NCI-H2196 (cell line): ENCODE data around the gene GIT1.

Experiments
- DNase-seq: peaks from one replicate; lab custom pipeline; 2025; ENCODE audit not compliant: unreplicated experiment; lab: John Stamatoyannopoulos, UW

GIT1 gene

DNA sequence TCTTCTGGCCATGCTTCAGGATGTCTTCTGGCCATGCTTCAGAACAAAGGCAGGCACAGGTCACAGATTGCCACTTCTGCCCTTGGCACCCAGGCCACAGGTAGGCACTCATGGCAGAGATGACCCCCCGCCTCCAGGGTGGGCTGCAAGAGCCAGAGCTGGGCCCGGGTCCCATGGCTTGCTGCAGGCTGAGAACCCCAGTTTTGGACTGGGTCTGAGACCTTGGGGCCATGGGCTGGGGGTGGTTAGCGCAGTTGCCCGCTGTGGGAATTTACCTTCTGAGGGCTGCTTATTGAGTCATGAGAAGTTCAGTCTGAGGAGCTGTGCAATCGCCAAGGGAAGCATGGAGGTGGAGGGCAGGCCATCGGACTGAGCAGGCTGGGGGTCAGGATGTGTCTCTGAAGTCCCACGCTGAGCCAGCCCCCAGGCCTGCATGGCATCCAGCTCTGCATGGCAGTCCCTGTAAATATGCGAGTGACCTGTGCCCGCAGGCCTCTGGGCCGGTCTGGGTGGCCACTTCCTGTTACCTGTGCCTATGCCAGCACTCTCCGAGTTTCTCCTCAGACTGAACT, 5.2 kb upstream of the GIT1 start:
- no peak for DNase-seq

DNA sequence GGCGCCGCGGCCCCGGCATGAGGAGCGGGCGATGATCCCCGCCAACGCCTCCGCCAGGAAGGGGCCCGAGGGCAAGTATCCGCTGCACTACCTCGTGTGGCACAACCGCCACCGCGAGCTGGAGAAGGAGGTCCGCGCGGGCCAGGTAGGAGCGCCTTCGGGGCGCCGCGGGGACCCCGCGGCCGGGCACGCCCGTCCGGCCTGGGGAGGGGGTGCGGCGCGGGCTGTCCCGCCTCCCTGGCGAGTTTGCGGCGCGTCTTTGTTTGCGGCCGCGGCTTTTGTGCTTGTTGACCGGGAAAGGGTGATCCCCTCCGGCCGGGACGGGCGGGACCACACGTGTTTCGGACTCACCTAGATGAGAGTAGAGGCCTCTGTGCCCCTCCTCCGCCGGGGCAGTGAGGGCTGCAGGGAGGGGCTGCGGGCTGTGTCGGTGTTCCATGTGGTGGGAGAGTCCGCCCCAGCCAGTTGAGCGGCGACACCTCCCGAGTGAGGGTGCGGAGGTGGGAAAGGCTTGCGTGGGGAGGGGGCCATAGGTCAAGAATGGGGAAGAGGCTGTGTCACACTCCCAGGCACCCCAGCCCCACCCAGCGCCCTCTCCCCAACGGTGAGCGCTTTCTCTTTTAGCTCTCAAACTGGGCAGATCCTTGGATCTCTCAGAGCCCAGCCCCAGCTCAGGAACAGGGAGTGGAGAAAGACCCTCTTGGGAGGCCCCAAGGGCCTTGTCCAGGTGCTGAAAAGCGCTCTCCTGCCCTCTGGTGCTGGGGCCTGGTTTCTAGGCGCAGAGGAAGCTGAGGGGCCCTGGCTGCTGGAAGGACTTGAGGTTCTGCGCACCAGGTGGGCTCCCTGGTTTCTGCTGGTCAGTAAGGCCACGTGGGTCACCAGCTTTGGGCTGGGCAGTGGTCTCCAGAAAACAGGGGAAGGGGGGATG, 4.4 kb upstream of the GIT1 start:
- no peak for DNase-seq

DNA sequence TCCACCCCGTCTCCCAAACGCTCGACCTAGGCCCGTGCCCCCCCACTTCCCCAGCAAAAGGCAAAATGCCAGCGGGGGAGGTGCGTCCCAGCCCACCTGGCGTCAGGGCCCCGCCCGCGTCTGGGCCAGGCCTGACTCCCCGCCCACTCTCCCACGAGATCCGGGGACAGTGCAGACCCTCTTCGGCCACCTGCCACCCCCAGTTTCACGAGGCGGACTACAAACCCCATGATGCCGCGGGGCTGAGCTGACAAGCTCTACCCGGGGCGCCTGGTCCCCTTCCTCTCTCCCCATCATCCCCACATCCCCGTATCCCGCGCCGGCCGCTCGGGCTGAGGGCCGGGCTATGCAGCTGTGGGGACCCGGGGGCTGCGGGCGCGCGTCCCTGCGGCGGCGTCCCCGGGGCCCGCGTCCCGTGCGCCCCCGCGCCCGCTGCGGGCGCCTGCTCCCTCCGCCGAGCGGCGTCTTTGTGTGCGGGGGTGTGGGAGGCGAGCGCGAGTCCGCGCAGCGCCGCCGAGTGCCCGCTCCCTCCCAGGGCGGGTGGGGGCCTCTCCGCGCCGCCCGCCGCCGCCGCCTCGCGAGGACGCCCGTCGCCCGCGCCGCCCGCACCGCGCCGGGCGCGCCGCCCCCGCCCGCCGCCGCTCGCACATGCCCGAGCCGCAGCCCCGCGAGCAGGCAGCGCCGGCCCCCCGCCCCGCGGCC, 3.6 kb upstream of the GIT1 start, which contains the start of gene ANKRD13B:
Gene ANKRD13B (plus strand): TSS at position 283 of the 702 bp plus-strand sequence. CDS start 490 bp downstream, outside the sequence.
- DNase-seq = peak; percentile 57

DNA sequence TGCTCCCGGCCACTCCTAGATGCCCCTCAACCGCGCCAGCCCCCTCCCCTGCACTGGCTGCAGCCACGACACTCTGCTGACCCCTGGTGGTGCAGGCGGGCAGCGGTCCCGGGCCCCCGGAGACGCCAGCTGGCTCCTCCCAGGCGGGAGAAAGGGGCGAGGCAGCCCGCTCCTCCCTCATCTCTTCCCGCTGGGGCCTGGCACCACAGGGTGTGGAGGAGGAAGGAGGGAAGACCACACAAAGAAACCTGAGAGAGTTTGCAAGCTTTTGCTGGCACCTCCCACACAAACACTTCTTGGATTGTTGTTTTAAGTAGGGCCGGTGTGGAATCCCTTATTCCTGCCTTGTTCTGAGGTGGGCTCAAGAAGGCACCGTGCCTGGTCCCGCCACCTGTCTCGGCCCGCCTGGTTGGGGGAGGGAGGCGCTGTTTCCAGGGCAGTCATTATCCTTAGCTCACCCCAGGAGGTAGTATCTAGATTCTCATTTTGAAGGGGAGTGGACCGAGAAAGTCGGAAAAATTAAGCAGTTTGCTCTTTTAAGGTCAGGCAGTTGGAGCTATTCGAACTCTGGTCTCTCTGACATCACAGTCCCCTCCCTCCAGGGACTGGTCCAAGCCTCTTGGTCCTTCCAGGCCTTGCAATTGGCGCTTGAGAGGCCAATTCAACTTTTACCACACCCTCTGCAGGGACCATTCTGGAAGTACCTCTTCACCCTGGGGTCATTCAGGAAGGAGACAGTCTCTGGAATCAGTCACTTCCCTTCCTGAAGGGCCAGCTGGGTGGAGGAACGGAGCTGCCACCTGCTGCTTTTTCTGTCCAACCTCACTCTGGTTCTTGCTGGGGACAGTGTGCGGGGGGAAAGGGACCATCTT, 2.5 kb upstream of the GIT1 start:
- peak; percentile 77 for DNase-seq

DNA sequence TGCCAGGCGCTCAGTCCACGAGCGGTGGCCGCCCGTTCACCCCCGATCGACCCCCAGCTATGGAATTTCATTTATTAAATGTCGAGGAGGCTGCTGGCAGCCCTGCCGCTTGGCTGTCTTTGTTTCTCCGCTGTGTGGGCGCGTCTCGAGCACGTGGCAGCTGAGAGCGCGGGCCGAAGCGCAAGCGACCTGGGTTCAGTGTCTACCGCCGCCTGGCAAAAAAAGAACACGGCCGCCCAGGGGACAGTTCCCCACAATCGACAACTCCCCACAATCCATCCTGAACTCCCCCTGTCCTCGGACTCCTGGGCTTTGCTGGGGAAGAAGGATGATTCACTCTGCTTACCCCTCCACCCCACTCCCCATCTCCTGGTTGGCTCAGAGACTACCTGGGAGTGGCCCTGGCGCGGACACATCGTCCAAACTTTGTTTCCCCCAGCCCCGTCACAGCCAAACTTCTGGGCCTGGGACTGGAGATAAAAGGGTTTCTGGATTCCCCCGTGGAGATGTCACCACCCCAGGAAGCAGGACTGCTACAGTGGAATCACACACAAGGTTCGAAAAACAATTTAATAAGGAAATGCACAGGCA, 1.8 kb upstream of the GIT1 start:
- peak; percentile 57 for DNase-seq

DNA sequence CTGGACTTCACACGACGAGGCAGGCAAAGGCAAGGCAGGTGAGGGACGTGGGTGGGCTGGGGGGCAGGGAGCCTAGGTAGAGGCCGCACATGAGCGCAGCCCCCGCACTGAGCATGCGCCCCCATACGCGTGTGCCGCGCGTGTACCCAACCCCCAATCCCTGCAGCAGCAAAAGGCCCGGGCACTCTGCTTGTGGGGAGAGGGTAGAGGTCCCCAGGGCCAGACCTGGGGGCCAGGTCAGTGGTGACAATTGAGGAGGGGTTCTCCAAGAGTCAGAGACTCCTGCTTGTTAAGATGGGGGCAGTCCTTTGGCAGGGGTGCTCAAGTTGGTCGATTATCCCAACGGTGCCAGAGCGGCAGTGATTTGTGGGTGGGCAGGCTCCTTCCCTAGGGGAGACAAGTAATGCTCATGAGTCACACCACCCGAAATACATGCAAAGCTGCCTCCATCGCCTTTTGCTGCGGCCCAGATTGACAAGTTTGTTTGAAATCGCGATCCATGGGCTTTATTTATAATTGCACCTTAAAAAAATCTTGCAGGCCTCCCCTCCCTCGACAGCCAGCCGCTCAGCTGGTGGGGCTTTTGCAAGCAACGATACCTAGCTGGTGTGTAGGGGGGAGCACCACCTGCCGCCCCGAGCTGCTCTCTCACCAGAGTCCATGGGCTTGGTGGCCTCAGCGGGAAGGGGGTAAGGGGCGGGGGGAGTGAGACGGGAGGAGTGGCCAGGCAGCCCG, 1.1 kb upstream of the GIT1 start:
- DNase-seq = no peak

DNA sequence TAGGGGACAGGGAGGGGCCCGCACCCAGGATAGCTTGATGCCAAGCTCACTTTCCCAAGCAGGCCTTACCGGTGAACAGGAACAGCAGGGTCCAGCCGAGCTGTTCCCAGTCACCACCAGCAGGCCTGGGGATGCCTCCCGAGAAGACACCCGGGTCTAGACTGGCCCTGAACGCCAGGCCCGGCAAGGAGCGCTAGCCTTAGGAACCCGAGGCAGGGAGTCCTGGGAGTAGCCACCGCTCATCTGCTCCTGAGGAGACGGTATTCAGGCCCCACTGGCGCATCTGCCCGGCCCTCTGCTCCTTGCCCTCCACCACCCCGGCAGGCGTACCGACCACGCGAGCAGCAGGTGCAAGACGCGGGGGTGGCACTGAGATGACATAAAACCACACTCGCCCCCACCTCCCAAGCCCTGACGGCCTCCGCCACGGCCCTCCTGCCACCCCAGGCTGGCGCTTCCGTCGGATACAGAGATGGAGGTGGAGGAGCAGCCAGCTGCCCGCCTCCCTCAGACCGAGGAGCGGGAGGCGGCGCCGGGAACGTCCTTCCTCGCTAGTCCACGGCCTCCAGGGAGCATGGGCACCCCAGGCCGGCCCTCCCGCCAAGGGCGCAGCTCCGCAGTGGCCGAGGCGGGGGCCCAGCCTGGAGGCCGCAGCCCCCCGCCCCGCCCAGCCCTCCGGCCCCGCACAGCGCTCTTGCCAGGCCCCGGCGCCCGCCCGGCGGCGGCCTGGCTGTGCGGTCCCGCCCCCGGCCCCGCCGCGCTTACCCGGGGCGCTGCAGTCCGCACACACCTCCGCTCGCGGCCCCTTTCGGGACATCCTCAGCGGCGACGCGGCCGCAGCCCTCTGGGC, 661 bp downstream of the GIT1 start:
- DNase-seq = no peak

DNA sequence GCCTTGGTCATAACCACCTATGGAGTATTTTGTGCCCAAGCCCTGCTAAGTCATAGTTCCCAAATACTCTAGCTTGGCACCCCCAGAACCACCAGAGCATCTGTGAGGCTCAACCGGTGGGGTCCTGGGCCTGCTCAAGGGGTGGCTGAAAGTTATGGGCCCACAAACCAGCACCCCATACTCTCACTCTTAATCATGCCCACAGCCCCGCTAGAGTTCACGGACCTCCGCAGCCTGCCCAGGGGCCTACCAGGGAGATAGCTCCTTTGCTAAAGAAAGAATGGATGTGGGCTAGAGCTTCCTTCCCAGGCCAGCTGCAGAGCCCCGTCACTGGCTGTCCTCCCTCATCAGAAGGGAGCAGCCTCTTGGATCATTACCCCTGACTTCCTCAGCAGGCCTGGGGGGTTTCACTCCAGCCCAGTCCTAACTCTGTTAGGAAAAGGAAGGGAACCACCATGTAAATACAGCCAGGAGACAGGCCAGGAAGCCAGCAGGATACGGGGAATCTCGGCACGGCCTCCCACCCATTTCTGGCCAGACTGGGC, 1.4 kb downstream of the GIT1 start:
- DNase-seq = no peak

DNA sequence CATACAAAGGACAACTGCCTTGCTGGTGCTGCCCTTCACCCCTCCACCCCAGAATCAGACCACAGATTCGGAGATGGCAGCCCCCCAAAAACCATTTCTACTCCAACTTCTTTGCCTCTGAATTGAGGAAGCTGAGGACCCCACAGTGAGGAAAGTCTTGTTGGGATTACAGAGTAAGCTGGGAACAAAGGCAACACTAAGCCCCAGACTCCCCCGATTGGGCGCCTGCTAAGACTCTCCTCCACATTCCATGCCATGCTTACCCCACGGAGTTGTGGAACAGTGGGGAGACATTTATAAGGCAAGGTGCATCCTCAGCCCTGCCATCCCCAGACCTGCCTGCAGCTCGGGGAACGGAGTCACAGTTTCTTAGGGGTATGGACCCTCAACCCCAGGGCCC, 1.9 kb downstream of the GIT1 start:
- DNase-seq = no peak

DNA sequence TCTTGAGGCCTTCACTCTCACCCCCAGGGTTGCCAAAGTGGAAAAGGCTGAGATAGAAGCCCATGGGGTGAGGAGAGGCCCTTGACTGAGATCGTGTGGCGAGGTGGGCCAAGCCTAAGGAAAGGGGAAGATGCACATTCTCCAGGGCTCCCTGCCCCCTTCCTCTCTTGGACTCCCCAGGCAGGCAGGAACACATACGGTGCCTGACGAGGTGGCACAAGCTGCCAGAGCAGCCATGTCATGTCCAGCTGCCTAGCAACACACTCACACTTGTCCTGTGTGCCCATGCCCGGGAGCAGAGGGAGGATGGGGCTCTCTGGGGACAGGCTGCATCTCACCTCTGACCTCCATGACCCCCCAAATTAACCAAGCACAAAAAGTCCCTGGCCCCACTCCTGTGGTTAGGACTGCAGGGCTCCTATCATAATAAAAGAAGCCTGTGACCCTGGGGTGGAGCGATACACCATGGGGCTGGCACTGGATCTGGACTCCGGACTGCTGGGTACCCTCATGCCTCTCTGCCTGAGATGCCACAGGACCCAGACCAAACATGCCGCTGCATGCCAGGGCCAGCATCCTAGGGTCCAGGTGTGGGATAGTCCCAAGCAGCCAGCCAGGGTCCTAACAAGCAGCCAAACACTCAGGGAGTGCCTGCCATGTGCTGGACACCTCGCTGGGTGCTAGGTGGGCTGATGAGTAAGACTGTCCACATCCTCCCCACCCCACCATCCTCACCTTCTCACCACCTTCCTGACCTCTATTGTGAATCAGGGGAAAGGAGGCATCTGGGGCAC, 2.6 kb downstream of the GIT1 start:
- no peak for DNase-seq

DNA sequence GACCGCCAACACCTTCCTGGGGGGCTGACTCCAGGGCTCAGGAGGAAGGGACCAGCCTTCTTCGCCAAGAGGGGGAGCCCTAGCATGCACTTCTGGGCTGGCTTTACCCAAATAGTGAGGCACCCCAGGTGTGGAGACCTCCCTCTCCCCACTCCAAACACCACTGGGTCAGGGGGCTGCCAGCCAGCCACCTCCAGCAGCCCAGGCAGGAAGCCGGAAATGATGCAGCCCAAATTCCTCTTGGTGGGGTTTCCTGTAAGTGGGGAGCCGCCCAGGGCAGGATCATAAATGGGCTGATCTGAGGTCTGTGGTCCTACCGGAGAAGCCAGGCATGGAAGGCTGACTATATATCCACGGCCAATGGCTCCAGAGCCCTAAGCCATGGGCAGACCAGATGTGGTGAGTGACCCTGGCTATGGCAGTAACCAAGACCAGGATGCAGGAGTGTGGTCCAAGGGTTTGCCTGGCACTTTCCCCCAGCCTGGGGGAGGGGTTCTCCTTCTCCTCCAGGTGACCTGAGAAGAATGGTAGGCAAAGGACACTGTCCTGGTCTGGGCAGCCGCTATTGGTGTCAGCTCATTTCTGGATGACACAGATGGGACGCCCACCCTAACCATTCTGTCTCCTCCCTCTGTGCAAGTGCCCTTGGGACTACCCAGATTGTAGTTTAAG, 4.2 kb downstream of the GIT1 start:
- DNase-seq = no peak

DNA sequence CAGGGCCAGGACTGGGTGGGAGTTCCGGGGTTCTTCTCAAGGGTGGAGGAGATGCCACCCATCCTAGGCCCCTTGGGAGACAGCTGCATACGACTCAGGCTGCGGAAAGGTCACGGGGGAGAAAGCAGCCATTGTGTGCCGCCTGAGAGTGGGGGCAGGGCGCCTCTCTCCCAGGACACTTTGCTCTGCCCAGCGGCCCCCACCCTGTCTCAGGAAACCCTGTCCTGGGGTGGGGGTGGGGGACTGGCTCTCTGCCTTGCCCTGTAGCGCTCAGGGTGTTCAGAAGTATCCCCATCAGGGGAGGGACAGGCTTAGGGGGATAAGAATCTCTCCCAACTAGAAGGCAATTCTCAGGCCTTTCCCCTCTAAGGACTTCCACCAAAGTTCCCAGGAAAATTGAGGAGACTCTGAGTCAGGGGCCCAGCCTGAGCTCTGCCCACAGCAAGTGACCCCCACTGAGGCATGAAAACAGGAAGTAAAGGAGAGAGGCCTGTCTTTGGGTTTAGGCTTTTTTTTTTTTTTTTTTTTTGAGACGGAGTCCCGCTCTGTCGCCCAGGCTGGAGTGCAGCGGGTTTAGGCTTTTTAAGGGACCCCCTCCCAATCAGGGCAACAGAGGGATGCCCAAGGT, 4.9 kb downstream of the GIT1 start:
- DNase-seq = no peak

DNA sequence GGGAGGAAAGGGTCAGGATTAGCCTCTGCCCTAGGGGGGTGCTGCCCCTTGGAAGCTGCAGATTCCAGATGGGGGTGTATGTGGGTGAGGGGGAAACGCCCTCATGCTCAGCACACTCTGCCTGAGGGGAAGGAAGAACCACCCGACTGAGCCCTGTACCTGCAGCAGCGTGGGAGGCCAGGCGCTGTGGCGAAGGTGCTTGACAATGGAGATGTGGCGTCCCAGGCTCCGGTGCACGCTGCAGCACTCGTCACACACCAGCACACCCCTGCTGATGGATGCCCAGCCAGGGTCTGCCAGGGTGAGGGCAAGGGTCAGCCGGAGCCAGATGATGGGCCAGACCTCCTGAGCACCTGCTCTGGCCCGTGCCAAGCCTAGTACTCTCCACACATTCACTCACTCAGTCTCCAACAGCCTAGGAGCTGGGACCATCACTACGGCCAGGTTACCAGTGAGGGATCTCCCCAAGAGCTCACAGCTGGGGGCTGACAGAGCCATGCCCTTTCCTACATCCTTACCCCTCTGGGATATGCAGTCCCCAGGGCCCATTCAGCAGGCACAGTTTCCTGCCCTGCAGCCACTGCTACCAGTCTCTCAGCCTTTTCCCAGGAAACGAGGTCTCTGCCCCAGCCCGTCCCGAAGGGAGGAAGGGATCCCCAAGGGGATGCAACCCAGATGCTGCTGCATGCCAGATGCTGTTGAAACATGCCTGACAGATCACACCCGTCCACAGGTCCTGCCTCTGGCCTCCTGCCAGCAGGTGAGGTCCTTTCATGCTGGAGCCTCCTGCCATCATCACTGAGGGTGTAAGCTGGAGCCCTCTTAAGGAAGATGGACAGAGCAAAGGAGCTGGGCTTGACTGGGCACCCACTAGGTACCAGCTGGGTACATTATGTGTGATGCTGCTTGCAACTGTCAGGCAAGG, 5.9 kb downstream of the GIT1 start:
- DNase-seq = no peak

DNA sequence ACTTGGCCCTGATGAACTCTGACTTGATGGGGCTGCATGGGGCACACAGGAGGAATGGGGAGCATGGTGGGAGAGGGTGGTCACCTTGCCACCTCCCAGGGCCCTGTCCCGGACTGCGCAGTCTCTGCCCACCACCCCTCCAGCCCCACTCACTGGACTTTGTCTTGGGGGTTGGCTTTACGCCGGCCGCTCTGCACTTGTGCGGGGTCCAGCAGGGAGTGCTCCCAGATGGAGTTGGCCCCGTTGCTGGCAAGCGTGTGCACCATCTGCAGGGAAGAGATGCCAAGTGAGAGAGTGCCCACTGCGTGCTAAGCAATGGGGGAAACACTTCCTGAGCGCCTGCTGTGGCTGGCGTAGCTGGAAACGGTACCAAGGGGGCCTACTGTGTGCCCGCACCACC, 6.7 kb downstream of the GIT1 start:
- no peak for DNase-seq

DNA sequence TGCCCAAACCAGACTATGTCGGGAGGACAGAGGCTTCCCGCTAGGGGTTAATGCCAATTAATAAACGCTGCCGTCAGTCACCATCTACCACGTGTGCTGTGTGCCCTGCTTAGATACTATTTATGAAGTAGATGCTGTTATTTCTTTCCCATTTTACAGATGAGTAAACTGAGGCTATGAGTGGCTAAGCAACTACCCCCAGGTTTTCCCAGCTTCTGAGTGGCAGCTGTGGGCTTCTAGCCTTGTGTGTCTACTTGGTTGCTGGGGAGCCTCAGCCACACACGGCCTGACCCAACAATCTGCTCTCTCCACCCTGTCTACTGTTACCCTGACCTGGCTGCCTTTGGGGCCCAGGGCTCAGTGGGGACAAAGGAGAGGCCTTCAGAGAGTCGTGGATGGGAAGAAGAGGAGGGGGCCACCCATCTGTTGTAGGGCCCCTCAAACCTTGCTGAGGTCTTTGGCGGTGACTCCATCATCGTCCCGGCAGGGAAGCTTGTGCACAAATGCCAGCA, 7.1 kb downstream of the GIT1 start:
- no peak for DNase-seq
